IMR-90 (cell line): ENCODE results near the gene CCDC184. TPM values are rescaled to one million over a fixed set of nuclear protein-coding genes. Genes with fewer than 3 reads are reported as not detected.

Experiments
- ATAC-seq: fragments of 200-7000 bp; cut with Tn5 transposase; 2 replicates; pipeline ENCODE4 v1.9.1; 2020; ENCODE audit warnings: low read depth, mild to moderate bottlenecking, moderate library complexity
- BruUV-seq: library from RNA; stranded (reverse); fragments of 400-500 nt; replicated peaks from 2 replicates; lab custom pipeline; 2021; lab: Mats Ljungman, UMichigan
- CTCF ChIA-PET: fragments of 300-600 bp; formaldehyde crosslinking; extraction: SDS; loops from one replicate; lab custom pipeline; 2021; ENCODE audit warnings: antibody characterized with exemption; lab: Yijun Ruan, JAX
- POLR2A ChIA-PET: fragments of 300-600 bp; sonication (Branson Sonifier 250); formaldehyde crosslinking; loops from one replicate; lab custom pipeline; 2022; ENCODE audit warnings: antibody characterized with exemption; ENCODE audit not compliant: unreplicated experiment; lab: Charles Lee
- DNase-seq: peaks from one replicate; pipeline ENCODE4 v3.0.0; 2013
- H2AFZ ChIP-seq: replicated peaks from 2 replicates; pipeline ENCODE3; 2013; ENCODE audit warnings: low read length, mild to moderate bottlenecking; ENCODE audit not compliant: poor library complexity
- H2AK5ac ChIP-seq: 2 replicates; pipeline ENCODE4 v1.6.1; 2013; ENCODE audit warnings: low read depth, low read length, inconsistent platforms
- H2AK9ac ChIP-seq: replicated peaks from 2 replicates; pipeline ENCODE3; 2013; ENCODE audit warnings: mild to moderate bottlenecking, low read depth, low read length, moderate library complexity; ENCODE audit not compliant: poor library complexity
- H2BK120ac ChIP-seq: 2 replicates; pipeline ENCODE4 v1.6.1; 2013; ENCODE audit warnings: low read depth, low read length, inconsistent platforms
- H2BK15ac ChIP-seq: 3 replicates; pipeline ENCODE4 v1.6.1; 2013; ENCODE audit warnings: low read depth, low read length, inconsistent platforms
- H2BK20ac ChIP-seq: 2 replicates; pipeline ENCODE4 v1.6.1; 2013; ENCODE audit warnings: low read depth, mild to moderate bottlenecking, inconsistent platforms, low read length, moderate library complexity
- H2BK5ac ChIP-seq: 2 replicates; pipeline ENCODE4 v1.6.1; 2013; ENCODE audit warnings: mild to moderate bottlenecking, low read depth, low read length, inconsistent platforms; ENCODE audit not compliant: poor library complexity, severe bottlenecking
- H3K14ac ChIP-seq: replicated peaks from 2 replicates; pipeline ENCODE4 v1.6.1; 2013; ENCODE audit warnings: low read depth, low read length, inconsistent platforms
- H3K18ac ChIP-seq: 2 replicates; pipeline ENCODE4 v1.6.1; 2013; ENCODE audit warnings: low read depth, low read length, control low read depth
- H3K23ac ChIP-seq: 2 replicates; pipeline ENCODE4 v1.6.1; 2013; ENCODE audit warnings: low read depth, low read length, inconsistent platforms
- H3K27ac ChIP-seq: 2 replicates; pipeline ENCODE4 v1.5.1; 2013; ENCODE audit warnings: mild to moderate bottlenecking, control low read depth, low read length; ENCODE audit not compliant: insufficient read depth
- H3K27me3 ChIP-seq: 2 replicates; pipeline ENCODE4 v1.6.1; 2013; ENCODE audit warnings: low read length; ENCODE audit not compliant: control insufficient read depth, insufficient read depth
- H3K36me3 ChIP-seq: 2 replicates; pipeline ENCODE4 v1.6.1; 2013; ENCODE audit warnings: low read length, mixed read lengths; ENCODE audit not compliant: control insufficient read depth, insufficient read depth
- H3K4ac ChIP-seq: 2 replicates; pipeline ENCODE4 v1.6.1; 2013; ENCODE audit warnings: low read depth, low read length, inconsistent platforms
- H3K4me1 ChIP-seq: 2 replicates; pipeline ENCODE4 v1.6.1; 2013; ENCODE audit warnings: low read length, mixed read lengths; ENCODE audit not compliant: control insufficient read depth, insufficient read depth
- H3K4me2 ChIP-seq: 2 replicates; pipeline ENCODE4 v1.6.1; 2013; ENCODE audit warnings: low read depth, mild to moderate bottlenecking, control low read depth, low read length, moderate library complexity
- H3K4me3 ChIP-seq: 2 replicates; pipeline ENCODE4 v1.5.1; 2013; ENCODE audit warnings: low read depth, mild to moderate bottlenecking, control low read depth, low read length, moderate library complexity; ENCODE audit not compliant: insufficient read depth
- H3K56ac ChIP-seq: 2 replicates; pipeline ENCODE4 v1.6.1; 2013; ENCODE audit warnings: low read length, inconsistent platforms; ENCODE audit not compliant: insufficient read depth; ENCODE audit errors: extremely low read depth
- H3K79me1 ChIP-seq, 2 experiments: 2 replicates each; pipeline ENCODE4 v1.6.1; 2013; ENCODE audit warnings: low read length in 2 of 2, inconsistent platforms in 1 of 2, low read depth in 1 of 2
- H3K9ac ChIP-seq: 2 replicates; pipeline ENCODE4 v1.6.1; 2013; ENCODE audit warnings: low read depth, low read length, control low read depth
- H3K9me1 ChIP-seq: 2 replicates; pipeline ENCODE4 v1.6.1; 2013; ENCODE audit warnings: low read length, inconsistent platforms; ENCODE audit not compliant: insufficient read depth
- H3K9me3 ChIP-seq: 2 replicates; pipeline ENCODE4 v1.6.1; 2013; ENCODE audit warnings: low read length; ENCODE audit not compliant: control insufficient read depth, insufficient read depth
- H4K20me1 ChIP-seq: 2 replicates; pipeline ENCODE4 v1.6.1; 2013; ENCODE audit warnings: low read length, inconsistent platforms; ENCODE audit not compliant: insufficient read depth
- H4K5ac ChIP-seq: 2 replicates; pipeline ENCODE4 v1.6.1; 2013; ENCODE audit warnings: mild to moderate bottlenecking, low read depth, low read length, control low read depth
- H4K8ac ChIP-seq, 2 experiments: 2 replicates each; pipeline ENCODE4 v1.6.1; 2013; ENCODE audit warnings: low read depth in 2 of 2, low read length in 2 of 2, control low read depth in 1 of 2, inconsistent platforms in 1 of 2
- H4K91ac ChIP-seq: 2 replicates; pipeline ENCODE4 v1.6.1; 2013; ENCODE audit warnings: low read depth, low read length, inconsistent platforms; ENCODE audit not compliant: insufficient read depth
- BHLHE40 ChIP-seq: fragments of 150-350 bp; IDR thresholded peaks from 2 replicates; pipeline ENCODE4 v1.6.1; 2016; ENCODE audit warnings: mild to moderate bottlenecking, low read depth, low read length
- CTCF ChIP-seq: conservative IDR thresholded peaks from 2 replicates; pipeline ENCODE4 v1.5.1; 2012; ENCODE audit warnings: mild to moderate bottlenecking, low read depth, low read length, improper control_type of control experiment
- MAZ ChIP-seq: IDR thresholded peaks from 2 replicates; pipeline ENCODE4 v1.6.1; 2012; ENCODE audit warnings: low read depth, mild to moderate bottlenecking, low read length, improper control_type of control experiment, moderate library complexity, borderline replicate concordance
- WGBS, 2 experiments: methylation state at CpG; one replicate each; pipeline versions ENCODE4 v1.1.5 to v1.1.7; 2013; ENCODE audit warnings: missing lambda C conversion rate in 2 of 2; ENCODE audit not compliant: insufficient read length in 1 of 2; ENCODE audit errors: extremely low coverage in 2 of 2; 5-methylcytosine and 5-hydroxymethylcytosine counted together
- dilution Hi-C: fragments of 300-500 bp; cut with HindIII; formaldehyde crosslinking; loops from one replicate; pipeline ENCODE4 v1.14.3; 2018; ENCODE audit warnings: low sequenced_read_pairs; ENCODE audit not compliant: unreplicated experiment
- in situ Hi-C: fragments of 300-500 bp; cut with MboI; formaldehyde crosslinking; loops from 3 replicates; pipeline ENCODE4 v1.14.3; 2019; ENCODE audit warnings: low sequenced_read_pairs, inconsistent platforms, mixed read lengths
- intact Hi-C: fragments of 100-400 bp; cut with micrococcal nuclease; formaldehyde crosslinking; loops from 2 replicates; pipeline ENCODE4 v1.10.0; 2022
- polyA plus RNA-seq, 3 experiments: library from polyadenylated mRNA; depleted of rRNA; stranded (reverse); fragments of >200 nt; gene quantifications; 2 replicates each; pipeline ENCODE4 v1.2.3, GENCODE V29; 2012; ENCODE audit warnings: low replicate concordance in 1 of 3
- total RNA-seq: library from RNA; depleted of rRNA; stranded (reverse); fragments of >200 nt; gene quantifications from 2 replicates; pipeline ENCODE4 v1.2.3, GENCODE V29; 2012

Gene CCDC184
- total and polyA plus RNA-seq, 2 of the 4 experiments (the other 2 are of a cell fraction) = 0.18 to 0.22 TPM

GRCh38 chr12:48157018-48157888 lies 26.2 kb upstream of the CCDC184 start, which contains the start of gene ASB8:
TSS of gene ASB8 (minus strand) at chr12:48157515. CDS start at chr12:48153496, 4,019 bp downstream.
- H3K9me3 ChIP-seq = no peaks in the 10 kb centered on the region
- ChIA-PET CTCF (interaction anchor here (0.5 to 1.2 kb wide), 7 partner anchors 8 to 67 kb away, joined by 3 to 5 read pairs (median 4); no protein-coding TSS in a partner anchor), POLR2A (interaction anchor here (0.6 kb wide), 1 partner anchor 10 kb away, joined by 6 read pairs; no protein-coding TSS in a partner anchor)
- H4K8ac ChIP-seq = peak within 1 kb of the TSS; percentile 76 to 97
- WGBS, 2 experiments = 0% methylated on average over 25 of the region's 56 CpGs; no CpG with 5 or more reads in 1 of the 2 experiments
- peak within 1 kb of the TSS; percentile 77 for H3K9ac ChIP-seq
- H3K4me3 ChIP-seq = peak within 1 kb of the TSS; percentile 68
- peak within 1 kb of the TSS; percentile 8; the same call in 1 of the 3 replicates for H2BK15ac ChIP-seq
- H4K91ac ChIP-seq = peak within 1 kb of the TSS; percentile 60
- peak within 1 kb of the TSS; percentile 96 for H2AFZ ChIP-seq
- BruUV-seq = no TSS peak
- no peak for TF ChIP-seq BHLHE40
- TF ChIP-seq CTCF = peak; percentile 48
- TF ChIP-seq MAZ = peak; percentile 95; the same call in 1 of the 2 replicates
- peak within 1 kb of the TSS; percentile 42; the same call in 1 of the 2 replicates for H2BK20ac ChIP-seq
- H2BK5ac ChIP-seq = peak within 1 kb of the TSS; percentile 62
- dilution Hi-C loops = no loop called here
- H3K56ac ChIP-seq = peak within 1 kb of the TSS; percentile 80
- intact Hi-C loops = loop anchor here (2.0 kb wide), 1 partner anchor 50 kb away; the partner anchor contains the start of gene SENP1
- peaks cover 2% of the 10 kb centered on the region; the same call in 1 of the 2 replicates for H3K27me3 ChIP-seq
- in situ Hi-C loops = no loop called here
- peaks cover 5% of the 10 kb centered on the region for H3K9me1 ChIP-seq
- H3K36me3 ChIP-seq = peaks cover 4% of the 10 kb centered on the region
- H3K4me2 ChIP-seq = peak within 1 kb of the TSS; percentile 99
- peak within 1 kb of the TSS; percentile 86 for H2AK9ac ChIP-seq
- peak within 1 kb of the TSS; percentile 94 for H4K5ac ChIP-seq
- H3K14ac ChIP-seq = peak within 1 kb of the TSS; percentile 95
- peaks cover 3 to 23% of the 10 kb centered on the region in 2 experiments; a peak in 3 of 4 replicates for H3K79me1 ChIP-seq
- H3K27ac ChIP-seq = peak within 1 kb of the TSS; percentile 74
- DNase-seq = peak; percentile 97
- H4K20me1 ChIP-seq = no peaks in the 10 kb centered on the region
- peak within 1 kb of the TSS; percentile 70 for H2BK120ac ChIP-seq
- H3K18ac ChIP-seq = peak within 1 kb of the TSS; percentile 71
- H3K4me1 ChIP-seq = peaks cover 2% of the 10 kb centered on the region; the same call in 1 of the 2 replicates
- ATAC-seq = peak; percentile 99
- H3K23ac ChIP-seq = peak within 1 kb of the TSS; percentile 90
- H2AK5ac ChIP-seq = peak within 1 kb of the TSS; percentile 52; the same call in 1 of the 2 replicates
- H3K4ac ChIP-seq = peak within 1 kb of the TSS; percentile 87
